GM19328 (cell line): ENCODE measurements around the gene RAI1.
A peak's percentile ranks its signal among the peaks of the same experiment; 100 is the strongest.

Experiments
- ATAC-seq: cut with Tn5 transposase; IDR thresholded peaks from one replicate; pipeline ENCODE4 v1.9.1; 2021; ENCODE audit warnings: mild to moderate bottlenecking, moderate library complexity; ENCODE audit not compliant: unreplicated experiment

The RAI1 gene

DNA sequence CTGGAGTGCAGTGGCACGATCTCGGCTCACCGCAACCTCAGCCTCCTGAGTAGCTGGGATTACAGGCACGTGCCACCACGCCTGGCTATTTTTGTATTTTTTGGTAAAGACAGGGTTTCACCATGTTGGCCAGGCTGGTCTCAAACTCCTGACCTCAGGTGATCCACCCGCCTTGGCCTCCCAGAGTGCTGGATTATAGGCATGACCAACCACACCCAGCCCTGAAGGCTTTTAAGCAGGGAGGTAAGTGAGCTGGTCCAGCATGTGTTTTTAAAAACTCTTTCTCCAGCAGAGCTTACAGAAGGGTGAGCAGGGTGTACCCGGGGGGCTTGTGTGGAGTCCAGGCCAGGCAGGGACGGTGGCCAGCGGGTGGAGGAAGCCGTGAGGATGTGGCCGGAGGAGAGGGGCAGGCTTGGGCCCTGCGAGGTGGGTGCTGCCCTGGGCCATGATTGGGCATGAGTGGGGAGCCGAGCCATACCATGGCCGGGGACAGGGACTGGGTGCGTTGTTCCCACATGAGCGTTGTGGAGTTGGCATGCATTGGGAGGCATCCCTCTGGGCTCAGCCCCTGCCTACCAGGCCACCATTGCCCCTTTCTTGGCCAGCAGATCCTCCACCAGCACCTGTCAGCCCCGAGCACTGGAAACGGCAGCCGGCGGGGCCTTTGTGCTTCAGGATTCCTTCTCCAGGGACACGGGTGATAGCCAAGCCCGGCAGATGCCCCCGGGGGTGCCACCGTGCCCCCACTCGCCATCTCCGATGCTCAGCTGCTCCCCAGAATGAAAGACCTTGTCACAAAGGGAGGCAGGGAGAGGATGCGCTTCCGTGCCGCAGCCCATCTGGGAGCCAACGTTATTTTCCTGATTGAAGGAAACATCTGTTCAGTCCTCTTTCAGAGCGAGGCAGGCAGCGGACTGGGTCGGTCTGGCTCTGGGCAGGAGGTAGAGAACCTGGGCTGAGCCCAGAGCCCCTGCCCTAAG, 64.5 kb downstream of the RAI1 start:
- ATAC-seq: no peak

DNA sequence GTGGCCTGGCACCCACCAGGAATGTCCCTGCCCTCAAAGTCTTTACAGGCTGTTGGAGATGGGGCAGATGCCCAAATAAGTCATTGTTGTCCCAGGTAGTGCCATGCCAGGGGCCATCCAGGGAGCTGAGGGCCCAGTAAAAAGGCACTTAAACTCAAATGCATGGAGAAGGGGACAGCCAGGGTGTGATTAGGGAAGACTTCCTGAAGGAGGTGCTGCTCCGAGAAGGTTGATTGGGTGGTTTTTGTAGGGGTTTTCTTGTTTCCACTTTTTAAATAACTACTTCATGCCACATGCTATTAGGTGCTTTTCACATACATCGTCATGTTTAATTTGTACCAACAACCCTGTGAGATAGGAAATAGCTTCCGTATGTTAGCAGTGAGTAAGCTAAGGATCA, 66.9 kb downstream of the RAI1 start:
- ATAC-seq: no peak

DNA sequence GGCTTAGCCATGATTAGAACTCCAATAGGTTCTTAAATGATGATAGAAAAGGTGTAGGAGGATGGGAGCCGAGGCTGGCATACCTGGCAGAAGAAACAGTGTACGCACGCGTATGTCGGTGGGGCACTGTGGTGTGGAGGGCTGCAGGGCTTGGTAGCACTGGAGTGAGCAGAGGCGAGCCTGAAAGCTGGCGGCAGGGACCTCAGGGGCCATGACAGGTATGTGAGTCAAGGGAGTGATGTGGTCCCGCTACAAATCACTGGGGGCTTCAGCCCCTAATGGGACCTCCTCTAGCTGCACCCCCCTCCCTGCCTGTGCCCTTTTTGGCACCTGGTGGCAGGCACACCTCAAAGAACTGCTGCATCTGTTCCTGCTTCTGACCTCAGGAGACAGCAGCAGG, 67.3 kb downstream of the RAI1 start:
- ATAC-seq: no peak

DNA sequence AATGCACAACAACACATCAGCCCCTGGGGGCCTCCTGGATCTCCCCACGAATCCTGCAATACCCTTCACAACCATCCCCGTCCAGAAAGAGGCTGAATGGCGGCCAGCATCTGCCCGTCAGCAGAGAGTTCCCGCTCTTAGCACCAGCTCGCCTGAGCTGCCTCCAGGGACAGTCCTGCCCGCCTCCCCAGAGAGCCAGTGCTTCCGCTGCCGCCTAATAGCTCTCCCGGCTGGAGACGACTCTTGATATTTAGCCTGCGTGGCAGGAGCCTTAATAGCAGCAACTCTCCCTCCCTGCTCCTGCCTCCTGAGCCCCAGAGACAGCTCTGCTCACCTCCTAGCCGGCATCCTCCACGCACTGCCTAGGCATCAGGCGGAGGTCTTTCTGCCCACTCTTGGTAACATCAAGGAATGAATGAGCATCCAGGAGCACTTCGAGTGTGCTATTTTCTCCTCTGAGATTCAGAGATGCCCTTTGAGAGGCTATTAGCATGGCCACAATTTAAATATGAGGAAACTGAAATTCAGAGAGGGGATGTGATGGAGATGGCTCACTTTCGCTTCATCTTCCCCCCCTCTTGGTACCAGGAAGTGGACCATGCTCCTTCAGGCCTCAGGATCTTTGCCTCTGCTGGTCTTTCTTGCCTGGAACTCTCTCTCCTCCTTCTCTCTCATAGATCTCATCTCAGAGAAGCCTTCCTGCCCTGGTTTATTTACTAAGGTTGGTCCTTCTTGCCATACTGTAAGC, 67.9 kb downstream of the RAI1 start:
- no peak for ATAC-seq

DNA sequence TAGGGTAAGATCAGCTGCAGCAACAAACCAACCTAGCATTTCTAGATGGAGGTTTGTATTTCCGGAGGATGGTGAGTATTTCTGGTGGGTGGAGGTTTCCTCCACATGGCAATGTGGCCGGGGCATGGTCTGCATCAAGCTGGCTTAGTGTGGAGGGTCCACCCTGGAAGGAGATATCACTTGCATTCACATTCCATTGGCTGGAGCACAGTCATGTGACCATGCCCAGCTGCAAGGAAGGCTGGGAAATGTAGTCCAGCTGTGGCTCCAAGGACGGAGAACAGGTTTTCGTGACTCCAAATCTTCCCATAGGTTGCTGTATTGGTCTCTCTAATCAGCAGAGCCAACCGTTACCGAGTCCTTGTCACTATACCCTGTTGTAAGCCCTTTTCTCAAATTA, 68.7 kb downstream of the RAI1 start:
- ATAC-seq: no peak

DNA sequence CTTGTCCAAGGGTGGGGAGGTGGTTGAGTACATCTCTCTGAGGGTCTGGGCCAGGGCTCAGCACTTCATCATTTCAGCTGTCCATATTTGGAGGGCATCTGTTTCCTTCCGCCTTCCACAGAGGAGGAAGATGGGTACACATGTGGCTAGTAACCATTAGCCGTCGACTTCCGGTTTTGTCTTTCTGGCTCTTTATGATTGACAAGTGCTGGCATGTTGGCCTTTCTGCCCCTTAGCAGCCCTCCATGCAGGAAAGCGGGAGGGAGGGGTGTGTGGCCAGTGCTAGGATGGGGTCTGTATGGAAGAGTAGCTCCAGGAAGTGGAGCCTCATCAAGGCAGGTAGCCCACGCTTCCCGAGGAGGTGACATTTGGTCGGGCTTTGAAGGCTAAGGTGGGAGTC, 69.6 kb downstream of the RAI1 start:
- ATAC-seq: no peak

DNA sequence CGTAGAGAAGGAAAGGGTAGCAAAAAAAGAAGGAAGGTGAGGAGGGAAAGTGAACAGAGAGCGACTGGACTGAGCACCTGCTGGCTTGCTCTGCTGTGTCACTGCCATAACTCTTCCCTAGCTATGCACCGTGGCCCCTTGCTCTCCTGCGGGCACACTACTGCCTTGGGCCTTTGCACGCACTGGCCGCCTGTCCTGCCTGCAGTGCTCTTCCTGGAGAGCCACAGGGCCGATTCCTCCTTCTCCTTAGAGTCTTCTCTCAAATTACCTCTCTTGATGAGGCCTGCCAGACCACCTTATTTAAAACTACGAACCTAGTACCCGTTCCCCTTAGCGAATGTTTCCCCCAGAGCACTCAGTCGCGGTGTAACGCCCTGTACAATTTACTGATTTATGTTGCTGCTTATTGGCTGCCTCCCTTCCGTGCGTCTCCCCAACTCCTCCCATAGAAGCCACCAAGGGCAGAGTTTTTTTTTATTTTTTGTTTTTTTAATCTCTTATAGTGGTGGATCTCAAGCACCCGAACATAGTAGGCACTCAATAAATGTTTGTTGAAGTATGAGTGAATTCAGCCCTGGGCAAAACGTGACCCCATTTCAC, 70.3 kb downstream of the RAI1 start:
- no peak for ATAC-seq

DNA sequence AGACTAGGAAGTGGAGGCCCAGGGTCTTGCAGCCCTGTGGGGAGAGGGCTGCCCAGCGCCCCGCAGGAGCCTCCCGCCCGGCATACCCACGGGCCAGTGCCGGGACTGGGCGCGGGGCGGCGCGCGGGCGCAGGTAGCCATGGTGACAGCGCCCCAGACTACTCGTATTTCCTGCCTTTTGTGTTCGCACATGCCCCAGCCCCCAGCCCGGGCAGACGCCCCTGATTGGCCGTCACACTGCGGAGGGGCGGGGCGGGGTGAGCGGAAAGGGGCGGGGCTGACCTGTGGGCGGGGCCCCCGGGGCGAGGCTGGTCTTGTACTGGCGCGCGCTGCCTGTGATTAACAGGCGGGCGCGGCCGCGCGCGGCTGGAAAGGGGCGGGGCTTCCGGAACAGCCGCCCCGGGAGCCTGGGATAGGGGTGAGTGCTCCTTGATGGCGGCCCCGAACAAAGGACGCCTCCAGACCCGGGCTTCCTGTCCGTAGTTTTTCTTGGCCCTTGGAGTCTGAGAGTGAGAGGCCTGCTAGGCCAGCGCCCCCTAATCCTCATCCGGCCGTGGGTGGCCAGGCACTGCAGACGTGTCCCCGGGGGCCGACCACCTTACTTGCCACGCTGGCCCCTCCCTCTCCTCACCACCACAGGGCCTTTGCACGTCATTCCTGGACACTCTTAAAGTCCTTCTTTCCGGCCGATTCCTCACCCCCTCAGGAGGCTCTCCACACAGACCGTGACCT, 71.0 kb downstream of the RAI1 start:
- ATAC-seq: peak; percentile 74

DNA sequence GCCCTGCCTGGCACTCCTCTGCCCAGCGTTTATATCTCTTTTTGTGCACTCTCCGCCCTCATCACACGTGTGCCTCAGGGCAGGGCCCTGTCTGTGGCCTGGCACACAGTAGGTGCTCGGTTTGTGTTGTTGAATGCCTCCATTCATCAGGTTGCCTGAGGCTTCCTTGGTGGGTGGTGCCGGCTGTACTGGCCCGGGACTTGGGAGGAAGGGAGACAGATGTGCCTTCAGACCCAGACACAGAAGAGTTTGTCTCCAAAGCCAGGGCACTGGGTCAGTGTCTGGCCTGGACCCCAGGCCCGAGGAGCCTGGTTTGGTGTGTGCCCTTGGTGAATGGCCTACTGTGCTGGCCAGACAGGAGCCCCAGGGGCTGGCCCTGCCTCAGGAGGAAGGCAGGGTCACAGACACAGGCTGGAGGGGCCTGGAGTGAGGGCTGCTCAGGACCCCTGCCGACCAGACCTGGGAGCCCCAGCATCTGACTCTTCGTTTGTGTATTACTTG, 71.6 kb downstream of the RAI1 start:
- no peak for ATAC-seq

DNA sequence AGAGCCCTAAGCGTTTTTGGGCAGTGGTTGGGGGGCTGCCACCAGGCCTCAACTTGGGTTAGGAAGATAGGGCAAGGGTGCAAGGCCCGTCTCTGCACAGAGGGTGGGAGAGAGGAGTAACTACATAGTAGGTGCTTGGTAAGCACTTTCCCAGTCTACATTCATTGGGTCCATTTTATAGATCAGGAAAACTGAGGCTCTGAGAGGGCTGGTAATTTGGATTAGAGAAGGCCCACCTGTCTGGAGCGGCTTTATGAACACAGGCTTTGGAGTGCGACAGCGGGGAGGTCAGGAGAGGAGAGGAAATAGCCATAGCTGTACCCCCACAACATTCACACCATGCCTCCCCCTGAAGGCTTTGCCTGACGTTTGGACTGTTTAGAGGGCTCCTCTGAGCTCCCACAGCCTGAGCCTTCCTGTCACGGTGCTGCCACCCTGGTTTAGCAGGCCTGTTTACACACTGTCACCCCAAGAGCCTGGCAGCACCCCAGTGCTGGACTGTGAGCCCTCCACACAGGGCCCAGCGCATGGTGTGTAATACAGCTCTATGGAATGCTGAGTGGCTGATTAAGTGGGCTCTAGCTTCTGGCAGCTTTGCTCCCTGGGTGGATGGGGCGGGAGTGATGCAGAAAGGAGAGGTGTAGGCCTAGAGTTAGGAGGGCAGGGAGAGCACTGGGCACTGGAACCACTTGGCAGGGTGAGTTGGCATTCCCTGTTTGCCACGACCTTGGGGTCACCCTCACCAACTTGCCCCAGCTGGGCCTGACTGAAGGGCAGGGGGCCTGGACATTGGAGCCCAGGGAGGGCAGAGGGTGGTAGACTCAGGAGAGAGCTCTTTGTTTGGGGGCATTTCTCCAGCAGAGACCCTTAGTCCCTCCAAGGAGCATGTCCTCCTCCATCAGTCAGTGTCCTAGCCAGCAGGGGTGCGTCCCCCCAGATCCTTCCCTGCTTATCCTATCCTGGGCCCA, 73.7 kb downstream of the RAI1 start:
- no peak for ATAC-seq

DNA sequence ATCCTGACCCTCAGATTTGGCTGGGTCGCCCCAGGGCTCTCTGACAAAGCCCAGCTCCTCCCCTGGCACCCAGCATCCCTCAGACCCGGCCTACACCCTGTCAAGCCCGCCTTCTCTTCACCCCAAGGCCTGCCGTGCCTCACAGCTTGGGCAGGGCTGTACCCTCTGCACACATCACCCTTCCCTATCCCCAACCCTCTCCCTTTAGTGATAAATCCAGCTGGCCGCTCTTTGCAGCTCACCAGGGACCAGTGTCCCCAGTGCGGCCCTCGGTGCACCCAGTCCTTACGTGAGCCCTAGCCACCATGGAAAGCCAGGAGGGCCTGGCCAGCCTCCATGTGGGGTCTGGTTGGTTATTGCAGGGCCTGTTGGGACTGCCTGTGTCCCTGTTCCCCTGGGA, 74.5 kb downstream of the RAI1 start:
- no peak for ATAC-seq

DNA sequence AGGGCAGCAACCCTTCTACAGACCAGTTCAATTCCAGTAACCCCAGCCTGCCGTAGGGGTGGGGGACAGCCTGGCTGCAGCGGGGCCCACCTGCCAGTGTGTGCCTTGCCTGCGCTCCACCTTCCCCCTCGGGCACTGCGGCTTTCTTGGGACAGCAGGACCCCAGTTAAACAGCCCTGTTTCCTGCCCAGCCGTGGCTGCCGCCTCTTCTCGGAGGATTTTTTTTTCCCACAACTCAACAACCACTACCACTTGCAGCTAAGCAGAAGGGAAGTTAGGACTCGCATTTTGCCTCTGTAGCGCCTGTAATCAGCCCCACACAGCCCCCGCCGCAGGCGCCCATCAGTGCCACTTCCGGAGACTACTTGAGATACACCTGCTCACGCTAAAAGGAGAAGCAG, 76.1 kb downstream of the RAI1 start:
- ATAC-seq: no peak

DNA sequence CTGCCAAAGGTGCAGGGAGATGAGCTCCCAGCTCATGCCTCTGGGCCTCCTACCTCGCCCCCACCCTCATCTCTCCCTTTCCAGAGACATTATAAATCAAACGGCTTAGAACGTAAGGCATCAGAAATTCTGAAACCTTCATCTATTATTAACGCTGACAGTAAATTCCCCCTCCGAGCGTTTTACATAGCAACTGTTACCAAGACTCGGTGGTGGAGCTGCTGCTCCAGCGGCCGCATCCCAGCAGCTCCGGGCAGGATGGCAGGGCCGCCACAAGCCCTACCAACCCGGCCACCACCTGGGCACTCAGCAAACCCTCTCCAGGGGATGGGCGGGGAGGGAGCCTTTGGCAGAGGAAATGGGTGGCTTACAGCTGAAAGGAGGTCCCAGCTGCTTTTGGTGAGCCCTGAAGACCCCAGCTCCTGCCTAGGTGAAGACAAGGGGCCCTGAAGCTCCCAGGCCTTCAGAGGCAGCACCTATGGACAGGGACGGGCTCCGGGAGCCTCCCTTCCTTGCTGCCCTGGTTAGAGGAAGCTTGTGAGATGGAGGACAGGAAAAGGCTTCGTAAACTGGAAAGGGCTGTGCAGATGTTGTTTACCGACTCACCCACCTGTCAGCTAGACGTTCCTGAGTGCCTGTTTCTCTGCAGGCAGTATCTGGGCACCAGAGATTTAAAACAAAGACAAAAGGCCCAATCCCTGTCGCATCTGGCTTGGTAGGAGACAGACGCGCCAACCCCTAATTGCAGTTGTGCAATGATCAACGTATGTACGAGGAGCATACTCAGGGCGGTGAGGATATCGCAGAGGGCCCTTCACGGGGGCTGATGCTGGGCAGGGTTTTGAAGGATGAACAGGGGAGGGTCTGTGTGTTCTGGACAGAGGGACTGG, 76.9 kb downstream of the RAI1 start:
- ATAC-seq: no peak

DNA sequence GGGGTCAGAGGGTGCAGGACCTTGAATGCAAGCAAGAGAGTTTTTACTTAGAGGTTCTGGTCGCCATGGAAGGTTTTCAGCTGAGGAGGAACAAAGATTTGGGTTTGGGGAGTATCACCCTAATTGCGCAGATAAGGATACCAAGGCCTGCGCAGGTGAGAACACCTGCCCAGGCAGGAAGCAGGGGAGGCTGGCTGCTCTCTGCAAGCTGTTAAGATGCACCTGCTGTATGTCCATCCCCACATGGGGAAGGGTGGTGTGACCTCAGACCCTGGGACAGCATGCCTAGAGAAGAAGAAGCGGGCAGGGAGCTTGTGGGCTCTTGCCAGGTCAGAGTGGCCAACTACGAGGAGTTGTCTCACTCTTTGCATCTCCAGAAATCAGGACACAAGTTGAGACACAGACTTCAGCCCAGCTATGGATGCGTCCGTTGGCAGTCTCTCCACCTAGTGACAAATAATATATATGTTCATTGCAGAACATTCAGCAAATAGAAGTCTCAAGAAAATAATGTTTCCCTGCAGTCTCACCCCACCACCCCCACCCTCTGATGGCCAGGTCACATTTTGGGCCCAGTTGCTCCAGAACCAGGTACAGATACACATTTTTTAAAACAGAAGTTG, 77.8 kb downstream of the RAI1 start:
- ATAC-seq: no peak

DNA sequence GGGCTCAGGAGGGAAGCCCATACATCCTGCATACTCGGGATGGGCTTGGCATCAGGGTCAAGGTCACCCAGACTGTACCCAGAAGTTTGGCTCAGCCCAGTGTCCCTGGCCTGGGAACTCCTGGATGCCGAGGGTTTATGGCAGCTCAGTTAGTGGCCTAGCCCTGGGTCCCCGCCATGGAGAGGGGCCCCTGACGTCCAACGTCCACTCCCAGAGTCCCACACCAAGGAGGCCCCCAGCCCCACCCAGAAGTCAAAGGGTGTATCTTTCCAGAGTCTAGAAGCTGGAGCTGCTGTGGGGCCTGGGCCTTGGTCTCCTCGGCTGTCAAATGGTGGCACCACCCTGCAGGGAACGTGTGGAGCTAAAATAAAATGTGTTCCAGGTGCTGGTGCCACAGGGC, 79.1 kb downstream of the RAI1 start:
- no peak for ATAC-seq

DNA sequence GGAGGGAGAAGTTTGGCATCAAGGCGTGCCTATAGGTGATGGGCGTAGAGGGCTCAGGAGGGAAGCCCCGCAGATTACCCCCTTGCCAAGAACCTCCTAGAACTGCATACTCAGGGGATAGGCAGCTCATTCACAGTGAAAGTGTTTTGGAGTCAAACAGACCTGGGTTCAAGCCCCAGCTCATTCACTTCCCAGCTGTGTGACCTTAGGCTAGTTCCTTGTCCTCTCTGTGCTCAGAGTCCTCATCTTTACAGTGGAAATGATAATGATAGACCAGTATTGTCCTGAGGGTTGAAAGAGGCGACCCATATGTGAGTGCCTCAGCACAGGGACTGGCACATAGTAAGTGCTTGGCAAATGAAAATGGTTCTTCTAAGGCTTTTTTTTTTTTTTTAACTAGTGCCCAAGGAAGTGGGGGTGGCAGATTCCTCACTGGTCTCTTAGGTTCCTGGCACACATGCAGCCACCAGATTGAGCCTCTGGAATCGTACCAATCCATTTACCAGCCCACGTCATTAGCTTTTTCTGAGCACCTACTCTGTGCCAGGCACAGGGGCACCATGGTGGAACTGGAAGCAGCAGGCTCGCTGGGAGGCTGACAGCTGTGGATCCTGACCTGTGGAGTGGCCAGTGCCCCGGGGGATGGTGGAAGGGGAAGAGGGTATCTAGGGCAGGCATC, 79.8 kb downstream of the RAI1 start:
- no peak for ATAC-seq

DNA sequence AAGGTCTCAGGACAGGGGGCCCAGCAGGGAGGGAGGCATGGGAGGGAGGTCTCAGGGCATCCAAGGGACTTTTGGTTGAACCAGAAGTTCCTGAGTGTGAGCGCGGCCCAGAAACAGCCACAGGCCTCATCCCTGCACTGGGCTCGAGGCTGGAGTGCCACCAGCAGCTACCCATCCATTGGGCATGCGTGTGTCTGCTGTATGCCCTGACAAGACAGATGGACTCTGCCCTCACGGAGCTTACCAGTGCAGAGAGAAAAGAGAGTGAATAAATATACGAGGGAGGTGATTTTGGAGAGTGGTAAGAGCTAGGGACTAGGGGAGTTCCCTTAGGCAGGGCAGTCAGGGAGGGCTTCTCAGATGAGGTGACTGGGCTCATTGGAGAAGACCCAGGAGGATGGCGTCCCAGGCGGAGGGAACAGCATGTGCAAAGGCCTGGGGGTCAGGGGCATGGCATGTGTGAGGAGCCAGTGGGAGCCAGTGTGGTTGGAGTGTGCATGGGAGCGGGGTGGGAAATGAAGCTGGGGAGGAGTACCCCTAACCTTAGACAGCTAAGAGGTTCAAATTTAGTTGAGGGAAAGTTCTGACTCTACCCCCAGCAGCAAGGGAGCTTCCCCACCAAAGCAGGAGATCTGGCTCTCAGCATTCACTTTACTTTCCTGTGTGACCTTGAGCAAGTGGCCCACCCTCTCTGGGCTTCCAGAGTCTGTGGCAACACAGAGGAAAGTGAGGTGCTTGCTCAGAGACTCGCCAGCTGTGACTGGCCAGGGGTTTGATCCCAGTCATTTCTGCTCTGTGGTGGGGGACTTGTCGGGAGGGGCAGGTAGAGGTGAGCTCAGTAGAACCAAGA, 80.9 kb downstream of the RAI1 start:
- no peak for ATAC-seq
